HCT116 (cell line): ENCODE data around the gene TMEM98. TPM values are rescaled to one million over a fixed set of nuclear protein-coding genes. Genes with fewer than 3 reads are reported as not detected.

ENCODE experiments used
- ATAC-seq: fragments of 200-7000 bp; cut with Tn5 transposase; 2 replicates; pipeline ENCODE4 v1.9.1; 2020; ENCODE audit warnings: mild to moderate bottlenecking, moderate library complexity
- BruUV-seq: library from RNA; stranded (reverse); fragments of 400-500 nt; replicated peaks from 2 replicates; lab custom pipeline; 2021; lab: Mats Ljungman, UMichigan
- CTCF ChIA-PET: fragments of 300-600 bp; sonication (Branson Sonifier 250); formaldehyde crosslinking; loops from one replicate; lab custom pipeline; 2021; ENCODE audit warnings: antibody characterized with exemption; lab: Charles Lee
- POLR2A ChIA-PET: fragments of 300-600, 350-600 bp; sonication (Branson Sonifier 250); formaldehyde crosslinking; loops from one replicate; lab custom pipeline; 2021; ENCODE audit warnings: antibody characterized with exemption; lab: Charles Lee
- RAD21 ChIA-PET, 2 experiments: fragments of 300-600 bp; sonication (Branson Sonifier 250); formaldehyde crosslinking; loops; one replicate each; lab custom pipeline; 2023; ENCODE audit warnings: low total read pairs in 2 of 2; ENCODE audit not compliant: uncharacterized antibody in 2 of 2, unreplicated experiment in 2 of 2, low non-redundant PET in 1 of 2; lab: Charles Lee
- DNase-seq: peaks from one replicate; pipeline ENCODE4 v3.0.0-alpha.2; 2010; ENCODE audit warnings: low read depth, low spot score
- H2AFZ ChIP-seq: fragments of 200-600 bp; shearing (Covaris generic), sonication (generic); 2 replicates; pipeline ENCODE4 v1.6.1; 2017; ENCODE audit warnings: low read depth, mixed run types, mixed read lengths, antibody characterized with exemption, low read length; ENCODE audit not compliant: poor library complexity, severe bottlenecking
- H3K27ac ChIP-seq: 2 replicates; pipeline ENCODE4 v1.5.1; 2012; ENCODE audit warnings: low read depth, low read length
- H3K27me3 ChIP-seq: fragments of 200-600 bp; sonication (generic); 2 replicates; pipeline ENCODE4 v1.6.1; 2016; ENCODE audit warnings: mixed run types, low read length, mixed read lengths; ENCODE audit not compliant: insufficient read depth
- H3K36me3 ChIP-seq, 2 experiments: fragments of 200-500 bp in 1 of 2; fragments of 200-600 bp in 1 of 2; sonication (Bioruptor generic) in 1 of 2; sonication (generic) in 1 of 2; 2 replicates each; pipeline versions ENCODE4 v1.5.1 to v1.6.1; 2014 to 2016; ENCODE audit warnings: low read length in 2 of 2, inconsistent platforms in 1 of 2, mixed read lengths in 1 of 2, mixed run types in 1 of 2; ENCODE audit not compliant: insufficient read depth in 2 of 2, control insufficient read depth in 1 of 2
- H3K4me1 ChIP-seq, 2 experiments: fragments of 200-600 bp in 1 of 2; sonication (generic) in 1 of 2; 2 replicates each; pipeline versions ENCODE4 v1.5.1 to v1.6.1; 2012 to 2017; ENCODE audit warnings: low read length in 2 of 2, inconsistent platforms in 1 of 2, mild to moderate bottlenecking in 1 of 2, mixed read lengths in 1 of 2, mixed run types in 1 of 2, moderate library complexity in 1 of 2; ENCODE audit not compliant: insufficient read depth in 2 of 2, control insufficient read depth in 1 of 2
- H3K4me2 ChIP-seq: fragments of 200-600 bp; sonication (generic); 2 replicates; pipeline ENCODE4 v1.6.1; 2017; ENCODE audit warnings: mixed run types, low read length, mixed read lengths
- H3K4me3 ChIP-seq, 2 experiments: fragments of 200-600 bp in 1 of 2; sonication (generic) in 1 of 2; replicated peaks in 1 of 2; 2 replicates each; pipeline ENCODE4 v1.5.1; 2011 to 2016; ENCODE audit warnings: low read length in 2 of 2, control low read depth in 1 of 2, low read depth in 1 of 2, mild to moderate bottlenecking in 1 of 2, mixed read lengths in 1 of 2, mixed run types in 1 of 2
- H3K79me2 ChIP-seq: fragments of 200-600 bp; sonication (generic); 2 replicates; pipeline ENCODE4 v1.6.1; 2017; ENCODE audit warnings: mild to moderate bottlenecking, mixed run types, low read length, moderate library complexity, mixed read lengths; ENCODE audit not compliant: insufficient read depth
- H3K9ac ChIP-seq: fragments of 200-600 bp; sonication (generic); 2 replicates; pipeline ENCODE4 v1.6.1; 2016; ENCODE audit warnings: low read length, mixed read lengths
- H3K9me2 ChIP-seq: fragments of 200-600 bp; sonication (generic), shearing (Covaris generic); 2 replicates; pipeline ENCODE4 v1.6.1; 2017; ENCODE audit warnings: mixed run types, mild to moderate bottlenecking, moderate library complexity; ENCODE audit not compliant: insufficient read depth
- H3K9me3 ChIP-seq, 2 experiments: fragments of 200-500 bp in 1 of 2; fragments of 200-600 bp in 1 of 2; sonication (Bioruptor generic) in 1 of 2; sonication (generic) in 1 of 2; 2 replicates each; pipeline ENCODE4 v1.6.1; 2014 to 2017; ENCODE audit warnings: low read length in 2 of 2, mixed read lengths in 2 of 2, inconsistent platforms in 1 of 2, low read depth in 1 of 2, mild to moderate bottlenecking in 1 of 2, mixed run types in 1 of 2, moderate library complexity in 1 of 2; ENCODE audit not compliant: control insufficient read depth in 1 of 2, insufficient read depth in 1 of 2
- H4K20me1 ChIP-seq: fragments of 200-600 bp; sonication (generic), shearing (Covaris generic); 2 replicates; pipeline ENCODE4 v1.6.1; 2017; ENCODE audit warnings: mixed run types, mild to moderate bottlenecking, moderate library complexity; ENCODE audit not compliant: insufficient read depth
- ATF3 ChIP-seq: IDR thresholded peaks from 2 replicates; pipeline ENCODE4 v1.6.1; 2012
- CEBPB ChIP-seq: IDR thresholded peaks from 2 replicates; pipeline ENCODE4 v1.6.1; 2012; ENCODE audit warnings: low read depth
- ELF1 ChIP-seq: IDR thresholded peaks from 2 replicates; pipeline ENCODE4 v1.6.1; 2012; ENCODE audit warnings: low read depth, borderline replicate concordance
- EZH2 ChIP-seq: fragments of 200-600 bp; sonication (generic); IDR thresholded peaks from 2 replicates; pipeline ENCODE4 v1.6.1; 2017; ENCODE audit warnings: antibody characterized with exemption, mixed run types
- REST ChIP-seq: IDR thresholded peaks from 2 replicates; pipeline ENCODE4 v1.6.1; 2012; ENCODE audit warnings: low read depth
- SIN3A ChIP-seq: IDR thresholded peaks from 2 replicates; pipeline ENCODE4 v1.6.1; 2012; ENCODE audit warnings: low read depth
- SRF ChIP-seq: IDR thresholded peaks from 2 replicates; pipeline ENCODE4 v1.6.1; 2012; ENCODE audit warnings: low read depth
- YY1 ChIP-seq: IDR thresholded peaks from 2 replicates; pipeline ENCODE4 v1.6.1; 2011; ENCODE audit warnings: low read length, low read depth, moderate library complexity, mild to moderate bottlenecking; ENCODE audit not compliant: insufficient replicate concordance; ENCODE audit errors: extremely low read depth
- intact Hi-C: fragments of 100-400 bp; cut with micrococcal nuclease; formaldehyde crosslinking; loops from 2 replicates; pipeline ENCODE4 v1.10.0; 2022
- total RNA-seq: library from RNA; stranded (reverse); gene quantifications from one replicate; pipeline ENCODE4 v1.2.1, GENCODE V29; 2021; ENCODE audit not compliant: unreplicated experiment

Gene TMEM98
- total RNA-seq, 1 experiment from 2014 or later: 29.3 TPM

GRCh38 chr17:32960815-32961214 lies 32.9 kb downstream of the TMEM98 start:
- peaks cover 36% of the 10 kb centered on the region for H3K27me3 ChIP-seq
- RAD21 ChIA-PET: no interaction called here
- intact Hi-C loops: no loop called here
- DNase-seq: no peak
- no peak for ATAC-seq
- POLR2A ChIA-PET: no interaction called here
- H3K4me3 ChIP-seq: no peak overlapping the region
- no peaks in the 10 kb centered on the region for H3K79me2 ChIP-seq
- H3K4me1 ChIP-seq: no peaks in the 10 kb centered on the region
- no peak overlapping the region for H2AFZ ChIP-seq
- no peaks in the 10 kb centered on the region for H4K20me1 ChIP-seq
- no peaks in the 10 kb centered on the region for H3K9me2 ChIP-seq
- CTCF ChIA-PET: no interaction called here
- H3K9me3 ChIP-seq: no peaks in the 10 kb centered on the region
- H3K27ac ChIP-seq: no peak overlapping the region
- TF ChIP-seq CEBPB (no peak), ELF1 (no peak), ATF3 (no peak), REST (no peak), EZH2 (no peak), SRF (no peak), YY1 (no peak), SIN3A (no peak)
- BruUV-seq: no TSS peak
- no peak overlapping the region for H3K9ac ChIP-seq
- H3K36me3 ChIP-seq: no peaks in the 10 kb centered on the region
- H3K4me2 ChIP-seq: no peak overlapping the region
